Body of pancreas (tissue), 4 donors: Measurements from ENCODE around the gene JMJD6.

Source experiments
- POLR2A ChIP-seq, 3 donors: fragments of 450-650 bp; IDR thresholded peaks; one replicate each; pipeline ENCODE4 v1.6.1; 2016; ENCODE audit warnings: antibody characterized with exemption in 3 of 3, mild to moderate bottlenecking in 2 of 3
- TF ChIP-seq, protein P1 (sequence below), 7 experiments: fragments of 450-650 bp in 4 of 7; fragments of 200-600 bp in 3 of 7; sonication (generic) in 3 of 7; IDR thresholded peaks; one replicate each; pipeline ENCODE4 v1.5.1; 2016 to 2019; ENCODE audit warnings: antibody characterized with exemption in 7 of 7

DNA sequence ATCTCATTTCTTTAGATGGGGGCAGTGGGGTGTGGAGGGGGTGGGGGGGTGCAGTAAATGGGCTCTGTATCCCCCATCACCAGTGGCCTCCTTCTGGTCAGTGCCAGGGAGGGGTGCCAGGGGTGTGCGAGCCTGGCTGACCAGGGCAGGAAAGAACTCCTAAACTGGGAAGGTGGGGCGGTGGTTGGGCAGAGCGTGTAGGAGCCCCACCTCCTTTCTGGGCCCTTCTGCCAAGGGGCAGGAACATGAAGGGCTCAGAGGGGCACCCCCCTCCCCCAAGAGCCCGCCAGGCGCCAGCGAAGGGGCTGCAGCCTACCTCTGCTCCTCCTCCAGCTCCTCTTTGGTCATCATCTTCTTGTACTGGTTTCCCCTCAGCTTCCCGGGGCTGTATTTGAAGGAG is 41.6 kb downstream of the JMJD6 start:
- TF ChIP-seq, protein P1, sequence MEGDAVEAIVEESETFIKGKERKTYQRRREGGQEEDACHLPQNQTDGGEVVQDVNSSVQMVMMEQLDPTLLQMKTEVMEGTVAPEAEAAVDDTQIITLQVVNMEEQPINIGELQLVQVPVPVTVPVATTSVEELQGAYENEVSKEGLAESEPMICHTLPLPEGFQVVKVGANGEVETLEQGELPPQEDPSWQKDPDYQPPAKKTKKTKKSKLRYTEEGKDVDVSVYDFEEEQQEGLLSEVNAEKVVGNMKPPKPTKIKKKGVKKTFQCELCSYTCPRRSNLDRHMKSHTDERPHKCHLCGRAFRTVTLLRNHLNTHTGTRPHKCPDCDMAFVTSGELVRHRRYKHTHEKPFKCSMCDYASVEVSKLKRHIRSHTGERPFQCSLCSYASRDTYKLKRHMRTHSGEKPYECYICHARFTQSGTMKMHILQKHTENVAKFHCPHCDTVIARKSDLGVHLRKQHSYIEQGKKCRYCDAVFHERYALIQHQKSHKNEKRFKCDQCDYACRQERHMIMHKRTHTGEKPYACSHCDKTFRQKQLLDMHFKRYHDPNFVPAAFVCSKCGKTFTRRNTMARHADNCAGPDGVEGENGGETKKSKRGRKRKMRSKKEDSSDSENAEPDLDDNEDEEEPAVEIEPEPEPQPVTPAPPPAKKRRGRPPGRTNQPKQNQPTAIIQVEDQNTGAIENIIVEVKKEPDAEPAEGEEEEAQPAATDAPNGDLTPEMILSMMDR (IDR thresholded peaks at IDR 0.05) = no peak
- no peak for TF ChIP-seq POLR2A (IDR thresholded peaks at IDR 0.05)
